AG09309 (cell line): ENCODE results near the gene FAM237A.

Source experiments
- DNase-seq: peaks from one replicate; pipeline ENCODE4 v3.0.0-alpha.2; 2010; ENCODE audit warnings: low read depth
- H3K4me3 ChIP-seq: 2 replicates; pipeline ENCODE4 v1.5.1; 2011; ENCODE audit warnings: mild to moderate bottlenecking, low read depth, low read length, moderate library complexity; ENCODE audit not compliant: control insufficient read depth
- CTCF ChIP-seq: IDR thresholded peaks from 2 replicates; pipeline ENCODE4 v1.5.1; 2011; ENCODE audit warnings: mild to moderate bottlenecking, low read depth, low read length, inconsistent platforms; ENCODE audit not compliant: insufficient read depth, control insufficient read depth; ENCODE audit errors: missing control alignments

The FAM237A gene

GRCh38 chr2:206670531-206671319, 28.4 kb downstream of the FAM237A start:
- no peak for TF ChIP-seq CTCF
- no peak for DNase-seq
- no peak overlapping the region for H3K4me3 ChIP-seq

- TF ChIP-seq CTCF: no peak
- H3K4me3 ChIP-seq: no peak overlapping the region
- no peak for DNase-seq
These were observed 41.3 kb downstream of the FAM237A start for GRCh38 chr2:206683546-206683945.

- no peak for DNase-seq
- no peak overlapping the region for H3K4me3 ChIP-seq
- no peak for TF ChIP-seq CTCF
These were observed 46.2 kb downstream of the FAM237A start for GRCh38 chr2:206688453-206688852.

GRCh38 chr2:206688990-206689389, 46.7 kb downstream of the FAM237A start:
- no peak for TF ChIP-seq CTCF
- no peak overlapping the region for H3K4me3 ChIP-seq
- DNase-seq: no peak

GRCh38 chr2:206692971-206693370, 50.7 kb downstream of the FAM237A start:
- TF ChIP-seq CTCF: no peak
- H3K4me3 ChIP-seq: no peak overlapping the region
- DNase-seq: no peak

- peak; percentile 59 for TF ChIP-seq CTCF
- peak; percentile 33 for DNase-seq
- H3K4me3 ChIP-seq: no peak overlapping the region
These were observed 51.3 kb downstream of the FAM237A start for GRCh38 chr2:206693399-206694137.
